ENCODE measurements around the gene SGTB. TPM values are rescaled to one million over a fixed set of nuclear protein-coding genes. Genes with fewer than 3 reads are reported as not detected.
"Not testable (repeated sequence)": the region's sequence is repeated elsewhere in the genome, so short reads cannot be mapped to it uniquely, and the experiment has no call there.

SGTB gene
- total RNA-seq, 4 donors from 2014 or later = 4.1 to 26.2 (median 13.5) TPM

GRCh38 chr5:65696892-65697291 is 25.0 kb downstream of the SGTB start:
- Histone ChIP-seq H3K36me3 (no peaks in the 10 kb centered on the region), H3K27ac (no peak overlapping the region), H3K4me3 (no peak overlapping the region), H3K27me3 (no peaks in the 10 kb centered on the region), H3K4me1 (no peaks in the 10 kb centered on the region), H3K9me3 (no peaks in the 10 kb centered on the region)
- no peak for DNase-seq
- intact Hi-C loops (cut with DNase I; ENCODE audit: low total_unique reads) = no loop called here
- TF ChIP-seq POLR2A (IDR thresholded peaks at IDR 0.05) (no peak), CTCF (IDR thresholded peaks at IDR 0.05) (no peak)

- Histone ChIP-seq H3K27ac (no peak overlapping the region), H3K4me3 (no peak overlapping the region), H3K27me3 (no peaks in the 10 kb centered on the region), H3K36me3 (no peaks in the 10 kb centered on the region), H3K9me3 (no peaks in the 10 kb centered on the region), H3K4me1 (no peaks in the 10 kb centered on the region)
- no peak for DNase-seq
- intact Hi-C loops (cut with DNase I; ENCODE audit: low total_unique reads) = no loop called here
- TF ChIP-seq CTCF (IDR thresholded peaks at IDR 0.05) (no peak), POLR2A (IDR thresholded peaks at IDR 0.05) (no peak)
Observed at GRCh38 chr5:65695896-65696295, 26.0 kb downstream of the SGTB start.

DNA sequence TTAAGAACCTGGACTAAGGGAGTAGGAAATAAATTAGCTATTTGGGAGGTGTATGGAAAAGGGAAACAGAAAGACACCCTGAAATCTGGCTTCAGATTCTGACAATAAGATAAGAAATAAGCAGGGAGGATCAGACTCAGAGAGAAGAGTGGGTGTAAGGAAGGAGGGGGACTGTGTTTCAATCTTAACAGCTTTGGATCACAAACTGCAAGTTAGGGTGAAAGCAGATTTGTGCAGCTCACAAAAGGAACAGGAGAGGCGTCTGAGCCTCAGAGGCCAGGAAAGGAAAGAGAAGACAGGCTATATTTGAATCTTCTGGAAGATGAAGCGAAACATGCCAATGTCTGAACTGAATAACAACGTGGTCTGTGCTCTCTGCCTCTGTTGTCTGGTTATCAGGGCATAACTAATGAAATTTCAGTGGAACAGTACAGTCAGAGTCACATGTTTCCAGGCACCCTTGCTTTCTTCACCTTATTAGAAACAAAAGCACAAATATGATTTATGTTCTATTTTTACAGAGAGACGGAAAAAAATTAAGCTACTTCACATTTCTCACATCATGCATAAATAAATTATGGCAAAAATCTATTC is 26.6 kb downstream of the SGTB start:
- no peak for DNase-seq
- Histone ChIP-seq H3K27me3 (no peaks in the 10 kb centered on the region), H3K4me3 (no peak overlapping the region), H3K36me3 (no peaks in the 10 kb centered on the region), H3K9me3 (no peaks in the 10 kb centered on the region), H3K4me1 (no peaks in the 10 kb centered on the region), H3K27ac (peak overlapping the region; percentile 7 to 33)
- intact Hi-C loops (cut with DNase I; ENCODE audit: low total_unique reads) = no loop called here
- TF ChIP-seq CTCF (IDR thresholded peaks at IDR 0.05) (no peak), POLR2A (IDR thresholded peaks at IDR 0.05) (no peak)

GRCh38 chr5:65693121-65693520 is 28.8 kb downstream of the SGTB start:
- Histone ChIP-seq H3K4me3 (no peak overlapping the region), H3K27me3 (no peaks in the 10 kb centered on the region), H3K36me3 (no peaks in the 10 kb centered on the region), H3K27ac (no peak overlapping the region), H3K9me3 (no peaks in the 10 kb centered on the region), H3K4me1 (no peaks in the 10 kb centered on the region)
- TF ChIP-seq CTCF (IDR thresholded peaks at IDR 0.05) (no peak), POLR2A (IDR thresholded peaks at IDR 0.05) (no peak)
- no peak for DNase-seq
- intact Hi-C loops (cut with DNase I; ENCODE audit: low total_unique reads) = no loop called here

DNA sequence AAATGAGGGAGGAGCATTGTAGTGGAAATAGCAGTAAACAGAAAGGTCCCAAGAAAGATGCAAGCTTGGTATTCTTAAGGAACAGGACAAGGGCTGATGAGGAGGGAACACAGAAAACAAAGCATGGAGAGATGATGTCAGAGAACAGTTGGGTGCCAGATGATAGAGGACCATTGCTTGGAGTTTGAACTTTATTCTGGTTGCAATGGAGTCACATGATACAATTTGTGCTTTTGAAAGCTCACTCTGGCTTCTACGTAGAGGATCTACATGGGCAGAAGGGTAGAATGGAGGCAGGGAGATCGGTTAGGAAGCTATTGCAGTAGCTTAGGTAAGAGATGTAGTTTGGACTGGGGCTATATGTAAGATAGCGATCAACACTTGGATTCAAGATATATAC is 39.8 kb downstream of the SGTB start:
- Histone ChIP-seq H3K9me3 (no peaks in the 10 kb centered on the region), H3K27me3 (no peaks in the 10 kb centered on the region), H3K4me1 (no peaks in the 10 kb centered on the region), H3K27ac (no peak overlapping the region), H3K36me3 (no peaks in the 10 kb centered on the region), H3K4me3 (no peak overlapping the region)
- TF ChIP-seq CTCF (IDR thresholded peaks at IDR 0.05) (no peak), POLR2A (IDR thresholded peaks at IDR 0.05) (no peak)
- no peak for DNase-seq
- intact Hi-C loops (cut with DNase I; ENCODE audit: low total_unique reads) = no loop called here

DNA sequence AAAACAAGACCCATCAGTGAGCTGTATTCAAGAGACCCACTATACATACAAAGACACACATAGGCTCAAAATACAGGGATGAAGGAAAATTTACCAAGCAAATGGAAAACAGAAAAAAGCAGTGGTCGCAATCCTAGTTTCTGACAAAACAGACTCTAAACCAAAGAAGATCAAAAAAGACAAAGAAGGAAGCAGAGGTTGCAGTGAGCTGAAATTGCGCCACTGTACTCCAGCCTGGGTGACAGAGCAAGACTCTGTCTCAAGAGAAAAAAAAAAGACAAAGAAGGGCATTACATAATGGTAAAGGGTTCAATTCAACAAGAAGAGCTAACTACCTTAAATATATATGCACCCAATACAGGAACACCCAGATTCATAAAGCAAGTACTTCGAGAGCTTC is 45.9 kb downstream of the SGTB start:
- H3K27me3 ChIP-seq; H3K27ac ChIP-seq; intact Hi-C loops (cut with DNase I; ENCODE audit: low total_unique reads); H3K36me3 ChIP-seq; H3K4me3 ChIP-seq; H3K9me3 ChIP-seq; H3K4me1 ChIP-seq; DNase-seq: not testable (repeated sequence)
